RWPE2 (cell line): ENCODE measurements around the gene LRIG1.
A peak's percentile ranks its signal among the peaks of the same experiment; 100 is the strongest.

ENCODE experiments used
- ATAC-seq: fragments of 200-7000 bp; cut with Tn5 transposase; 3 replicates; pipeline ENCODE4 v1.9.1; 2021; ENCODE audit warnings: low read depth
- DNase-seq: peaks from one replicate; pipeline ENCODE4 v3.0.0-alpha.2; 2020; ENCODE audit warnings: low spot score
- H3K27ac ChIP-seq: fragments of 450-650 bp; 2 replicates; pipeline ENCODE4 v1.5.1; 2017; ENCODE audit warnings: mild to moderate bottlenecking; ENCODE audit not compliant: poor library complexity, severe bottlenecking
- H3K27me3 ChIP-seq: fragments of 250-450 bp; sonication (Bioruptor Pico); 2 replicates; pipeline ENCODE4 v1.5.1; 2021; ENCODE audit warnings: mild to moderate bottlenecking, moderate library complexity; ENCODE audit not compliant: insufficient read depth, poor library complexity, severe bottlenecking
- H3K36me3 ChIP-seq: fragments of 250-450 bp; sonication (Bioruptor Pico); 2 replicates; pipeline ENCODE4 v1.5.1; 2020; ENCODE audit warnings: low read depth, mild to moderate bottlenecking, moderate library complexity
- H3K4me1 ChIP-seq: fragments of 250-450 bp; sonication (Bioruptor Pico); 2 replicates; pipeline ENCODE4 v1.5.1; 2021; ENCODE audit warnings: mild to moderate bottlenecking, moderate library complexity; ENCODE audit not compliant: insufficient read depth, poor library complexity, severe bottlenecking
- H3K4me3 ChIP-seq: fragments of 250-450 bp; sonication (Bioruptor Pico); 2 replicates; pipeline ENCODE4 v1.5.1; 2021; ENCODE audit warnings: mild to moderate bottlenecking, moderate library complexity; ENCODE audit not compliant: severe bottlenecking
- H3K9me3 ChIP-seq: fragments of 250-450 bp; sonication (Bioruptor Pico); 2 replicates; pipeline ENCODE4 v1.5.1; 2021; ENCODE audit warnings: mild to moderate bottlenecking, moderate library complexity; ENCODE audit not compliant: severe bottlenecking
- CTCF ChIP-seq: fragments of 450-650 bp; IDR thresholded peaks from one replicate; pipeline ENCODE4 v1.5.1; 2017; ENCODE audit warnings: mild to moderate bottlenecking, moderate library complexity; ENCODE audit not compliant: poor library complexity, severe bottlenecking

LRIG1 gene

GRCh38 chr3:66453651-66454463 is 47.0 kb downstream of the LRIG1 start:
- Histone ChIP-seq H3K27ac (no peak overlapping the region), H3K36me3 (no peaks in the 10 kb centered on the region), H3K4me3 (no peak overlapping the region), H3K4me1 (peaks cover 3% of the 10 kb centered on the region), H3K27me3 (no peaks in the 10 kb centered on the region), H3K9me3 (no peaks in the 10 kb centered on the region)
- no peak for TF ChIP-seq CTCF
- DNase-seq (no peak), ATAC-seq (no peak)

GRCh38 chr3:66452303-66453011 is 48.4 kb downstream of the LRIG1 start:
- ATAC-seq (no peak), DNase-seq (no peak)
- no peak overlapping the region for H3K27ac ChIP-seq
- no peak overlapping the region for H3K4me3 ChIP-seq
- no peaks in the 10 kb centered on the region for H3K36me3 ChIP-seq
- no peak for TF ChIP-seq CTCF
- H3K9me3 ChIP-seq, result no peaks in the 10 kb centered on the region
- H3K27me3 ChIP-seq, result no peaks in the 10 kb centered on the region
- H3K4me1 ChIP-seq, result peaks cover 3% of the 10 kb centered on the region

GRCh38 chr3:66451766-66452165 is 49.1 kb downstream of the LRIG1 start:
- no peak overlapping the region for H3K27ac ChIP-seq
- H3K4me3 ChIP-seq, result no peak overlapping the region
- no peaks in the 10 kb centered on the region for H3K27me3 ChIP-seq
- H3K9me3 ChIP-seq, result no peaks in the 10 kb centered on the region
- DNase-seq (no peak), ATAC-seq (no peak)
- H3K4me1 ChIP-seq, result peaks cover 3% of the 10 kb centered on the region
- no peak for TF ChIP-seq CTCF
- no peaks in the 10 kb centered on the region for H3K36me3 ChIP-seq

- no peak for DNase-seq
- Histone ChIP-seq H3K36me3 (no peaks in the 10 kb centered on the region), H3K27ac (no peak overlapping the region), H3K4me3 (no peak overlapping the region), H3K9me3 (no peaks in the 10 kb centered on the region), H3K27me3 (no peaks in the 10 kb centered on the region), H3K4me1 (peaks cover 3% of the 10 kb centered on the region)
- ATAC-seq, result peak; percentile 41; the same call in 1 of the 3 replicates
- TF ChIP-seq CTCF, result no peak
Observed at GRCh38 chr3:66450390-66451022, 50.3 kb downstream of the LRIG1 start.
